ENCODE data around the gene LYPD6B.
"Not testable (repeated sequence)": the region's sequence is repeated elsewhere in the genome, so short reads cannot be mapped to it uniquely, and the experiment has no call there.

LYPD6B gene

GRCh38 chr2:149218497-149218896 lies 180.0 kb downstream of the LYPD6B start:
- DNase-seq (ENCODE audit: low spot score) = no peak

GRCh38 chr2:149219856-149220255 lies 181.4 kb downstream of the LYPD6B start:
- no peak for DNase-seq (ENCODE audit: low spot score)

GRCh38 chr2:149221002-149221401 lies 182.5 kb downstream of the LYPD6B start:
- no peak for DNase-seq (ENCODE audit: low spot score)

GRCh38 chr2:149221898-149222297 lies 183.4 kb downstream of the LYPD6B start:
- no peak for DNase-seq (ENCODE audit: low spot score)

- no peak for DNase-seq (ENCODE audit: low spot score)
Observed at GRCh38 chr2:149223472-149224095, 185.1 kb downstream of the LYPD6B start.

GRCh38 chr2:149224543-149224942 lies 186.0 kb downstream of the LYPD6B start:
- no peak for DNase-seq (ENCODE audit: low spot score)

GRCh38 chr2:149225446-149225845 lies 186.9 kb downstream of the LYPD6B start:
- DNase-seq (ENCODE audit: low spot score) = no peak

- DNase-seq (ENCODE audit: low spot score) = no peak
Observed at GRCh38 chr2:149226790-149227189, 188.3 kb downstream of the LYPD6B start.

- DNase-seq (ENCODE audit: low spot score) = no peak
Observed at GRCh38 chr2:149235816-149236375, 197.4 kb downstream of the LYPD6B start.

GRCh38 chr2:149236410-149236809 lies 197.9 kb downstream of the LYPD6B start:
- DNase-seq (ENCODE audit: low spot score) = no peak

GRCh38 chr2:149246186-149246585 lies 207.7 kb downstream of the LYPD6B start:
- DNase-seq (ENCODE audit: low spot score) = no peak

GRCh38 chr2:149251436-149251835 lies 212.9 kb downstream of the LYPD6B start:
- not testable (repeated sequence) for DNase-seq (ENCODE audit: low spot score)

GRCh38 chr2:149256877-149257276 lies 218.4 kb downstream of the LYPD6B start:
- DNase-seq (ENCODE audit: low spot score) = not testable (repeated sequence)

GRCh38 chr2:149258531-149258930 lies 220.0 kb downstream of the LYPD6B start:
- no peak for DNase-seq (ENCODE audit: low spot score)

GRCh38 chr2:149259136-149259535 lies 220.6 kb downstream of the LYPD6B start:
- no peak for DNase-seq (ENCODE audit: low spot score)

GRCh38 chr2:149261692-149262091 lies 223.2 kb downstream of the LYPD6B start:
- DNase-seq (ENCODE audit: low spot score) = no peak
